Measurements from ENCODE around the gene SIL1. TPM values are rescaled to one million over a fixed set of nuclear protein-coding genes. Genes with fewer than 3 reads are reported as not detected.
A peak's percentile ranks its signal among the peaks of the same experiment; 100 is the strongest.

Gene SIL1
- total RNA-seq, 2 donors from 2014 or later = 69.9 to 75.6 TPM

- no peaks in the 10 kb centered on the region for H3K27me3 ChIP-seq (replicated peaks; ENCODE audit: insufficient read depth)
- DNase-seq (ENCODE audit: low spot score) = no peak
- H3K9me3 ChIP-seq = no peaks in the 10 kb centered on the region
- TF ChIP-seq POLR2A (IDR thresholded peaks at IDR 0.05) (no peak), CTCF (IDR thresholded peaks at IDR 0.05) (peak in 1 of 4 experiments; percentile 18), POLR2AphosphoS5 (IDR thresholded peaks at IDR 0.05) (no peak)
- H3K4me3 ChIP-seq = no peak overlapping the region
- no peaks in the 10 kb centered on the region for H3K36me3 ChIP-seq
- H3K27ac ChIP-seq = no peak overlapping the region
- no peaks in the 10 kb centered on the region for H3K4me1 ChIP-seq (replicated peaks)
- 65% methylated on average over 5 of the region's 5 CpGs for WGBS
- intact Hi-C loops (cut with DNase I) = loop anchor here (5.0 kb wide), 1 partner anchor 171 kb away; no protein-coding TSS in a partner anchor
Measured at GRCh38 chr5:139091439-139092156, 106.6 kb downstream of the SIL1 start.

GRCh38 chr5:139090581-139090980 is 107.6 kb downstream of the SIL1 start:
- Histone ChIP-seq H3K4me3 (no peak overlapping the region), H3K4me1 (replicated peaks) (no peaks in the 10 kb centered on the region), H3K27me3 (replicated peaks; ENCODE audit: insufficient read depth) (no peaks in the 10 kb centered on the region), H3K9me3 (no peaks in the 10 kb centered on the region), H3K36me3 (no peaks in the 10 kb centered on the region), H3K27ac (no peak overlapping the region)
- WGBS = 71% methylated on average over 5 of the region's 5 CpGs
- DNase-seq (ENCODE audit: low spot score) = no peak
- intact Hi-C loops (cut with DNase I) = loop anchor here (5.0 kb wide), 1 partner anchor 172 kb away; no protein-coding TSS in a partner anchor
- TF ChIP-seq CTCF (IDR thresholded peaks at IDR 0.05) = no peak
- TF ChIP-seq POLR2A (IDR thresholded peaks at IDR 0.05) = no peak
- no peak for TF ChIP-seq POLR2AphosphoS5 (IDR thresholded peaks at IDR 0.05)

GRCh38 chr5:139088024-139088423 is 110.1 kb downstream of the SIL1 start:
- H3K9me3 ChIP-seq = no peaks in the 10 kb centered on the region
- 45% methylated on average over 1 of the region's 1 CpG for WGBS
- no peak for DNase-seq (ENCODE audit: low spot score)
- H3K36me3 ChIP-seq = no peaks in the 10 kb centered on the region
- no peaks in the 10 kb centered on the region for H3K4me1 ChIP-seq (replicated peaks)
- intact Hi-C loops (cut with DNase I) = no loop called here
- H3K27ac ChIP-seq = no peak overlapping the region
- no peak overlapping the region for H3K4me3 ChIP-seq
- no peaks in the 10 kb centered on the region for H3K27me3 ChIP-seq (replicated peaks; ENCODE audit: insufficient read depth)
- TF ChIP-seq POLR2A (IDR thresholded peaks at IDR 0.05) (no peak), POLR2AphosphoS5 (IDR thresholded peaks at IDR 0.05) (no peak), CTCF (IDR thresholded peaks at IDR 0.05) (no peak)

GRCh38 chr5:139082813-139083498 is 115.2 kb downstream of the SIL1 start:
- no peak for TF ChIP-seq POLR2AphosphoS5 (IDR thresholded peaks at IDR 0.05)
- TF ChIP-seq CTCF (IDR thresholded peaks at IDR 0.05) = no peak
- TF ChIP-seq POLR2A (IDR thresholded peaks at IDR 0.05) = no peak
- H3K9me3 ChIP-seq = no peaks in the 10 kb centered on the region
- H3K36me3 ChIP-seq = no peaks in the 10 kb centered on the region
- intact Hi-C loops (cut with DNase I) = no loop called here
- no peak overlapping the region for H3K4me3 ChIP-seq
- no peaks in the 10 kb centered on the region for H3K27me3 ChIP-seq (replicated peaks; ENCODE audit: insufficient read depth)
- H3K27ac ChIP-seq = no peak overlapping the region
- no peak for DNase-seq (ENCODE audit: low spot score)
- H3K4me1 ChIP-seq (replicated peaks) = no peaks in the 10 kb centered on the region
- WGBS = 90% methylated on average over 2 of the region's 2 CpGs
